Activated T-cell treated with anti-CD3 and anti-CD28 coated beads for 4 hours (primary cell): ENCODE data around the gene SUGCT.
A peak's percentile ranks its signal among the peaks of the same experiment; 100 is the strongest.
"Not testable (repeated sequence)": the region's sequence is repeated elsewhere in the genome, so short reads cannot be mapped to it uniquely, and the experiment has no call there.

Experiments used
- DNase-seq: peaks from one replicate; pipeline ENCODE4 v3.0.0-alpha.2; 2020

Gene SUGCT

GRCh38 chr7:40134428-40135316 is at the start of gene SUGCT, which contains the start of gene MPLKIP:
SUGCT (plus strand) TSS chr7:40135005.
MPLKIP (minus strand) TSS chr7:40134622; CDS start chr7:40134567, 55 bp downstream.
- peak; percentile 80 for DNase-seq

- no peak for DNase-seq
These were observed 42.6 kb upstream of the SUGCT start for GRCh38 chr7:40092182-40092581.

GRCh38 chr7:40093631-40094350 is 41.0 kb upstream of the SUGCT start:
- no peak for DNase-seq

GRCh38 chr7:40095230-40095629 is 39.6 kb upstream of the SUGCT start:
- no peak for DNase-seq

GRCh38 chr7:40095695-40096327 is 39.0 kb upstream of the SUGCT start:
- no peak for DNase-seq

- no peak for DNase-seq
These were observed 37.1 kb upstream of the SUGCT start for GRCh38 chr7:40097728-40098127.

GRCh38 chr7:40098810-40099209 is 36.0 kb upstream of the SUGCT start:
- DNase-seq, result no peak

GRCh38 chr7:40099837-40100236 is 35.0 kb upstream of the SUGCT start:
- DNase-seq, result no peak

GRCh38 chr7:40101201-40101600 is 33.6 kb upstream of the SUGCT start:
- DNase-seq, result no peak

- DNase-seq, result no peak
These were observed 31.9 kb upstream of the SUGCT start for GRCh38 chr7:40102897-40103296.

GRCh38 chr7:40105879-40106473 is 28.8 kb upstream of the SUGCT start:
- no peak for DNase-seq

- DNase-seq, result no peak
These were observed 18.9 kb upstream of the SUGCT start for GRCh38 chr7:40115936-40116335.

- DNase-seq, result not testable (repeated sequence)
These were observed 17.6 kb upstream of the SUGCT start for GRCh38 chr7:40117199-40117598.

- not testable (repeated sequence) for DNase-seq
These were observed 16.6 kb upstream of the SUGCT start for GRCh38 chr7:40118201-40118600.

- DNase-seq, result no peak
These were observed 14.8 kb upstream of the SUGCT start for GRCh38 chr7:40120020-40120419.

- not testable (repeated sequence) for DNase-seq
These were observed 12.5 kb upstream of the SUGCT start for GRCh38 chr7:40122100-40122939.

GRCh38 chr7:40122940-40123254 is 11.9 kb upstream of the SUGCT start:
- no peak for DNase-seq

GRCh38 chr7:40133561-40134427 is 1.0 kb upstream of the SUGCT start:
- peak; percentile 0 for DNase-seq

GRCh38 chr7:40135317-40135610 is 459 bp downstream of the SUGCT start:
- DNase-seq, result no peak

GRCh38 chr7:40137563-40137962 is 2.8 kb downstream of the SUGCT start:
- DNase-seq, result no peak

GRCh38 chr7:40138973-40139372 is 4.2 kb downstream of the SUGCT start:
- no peak for DNase-seq
